ENCODE data around the gene PLEKHM1. TPM values are rescaled to one million over a fixed set of nuclear protein-coding genes. Genes with fewer than 3 reads are reported as not detected.

Gene PLEKHM1
- total and polyA plus RNA-seq, 2 of the 13 experiments (the other 11 are each of a cell fraction or from before 2014, with no cell fraction given): 7.6 to 13.5 TPM

DNA sequence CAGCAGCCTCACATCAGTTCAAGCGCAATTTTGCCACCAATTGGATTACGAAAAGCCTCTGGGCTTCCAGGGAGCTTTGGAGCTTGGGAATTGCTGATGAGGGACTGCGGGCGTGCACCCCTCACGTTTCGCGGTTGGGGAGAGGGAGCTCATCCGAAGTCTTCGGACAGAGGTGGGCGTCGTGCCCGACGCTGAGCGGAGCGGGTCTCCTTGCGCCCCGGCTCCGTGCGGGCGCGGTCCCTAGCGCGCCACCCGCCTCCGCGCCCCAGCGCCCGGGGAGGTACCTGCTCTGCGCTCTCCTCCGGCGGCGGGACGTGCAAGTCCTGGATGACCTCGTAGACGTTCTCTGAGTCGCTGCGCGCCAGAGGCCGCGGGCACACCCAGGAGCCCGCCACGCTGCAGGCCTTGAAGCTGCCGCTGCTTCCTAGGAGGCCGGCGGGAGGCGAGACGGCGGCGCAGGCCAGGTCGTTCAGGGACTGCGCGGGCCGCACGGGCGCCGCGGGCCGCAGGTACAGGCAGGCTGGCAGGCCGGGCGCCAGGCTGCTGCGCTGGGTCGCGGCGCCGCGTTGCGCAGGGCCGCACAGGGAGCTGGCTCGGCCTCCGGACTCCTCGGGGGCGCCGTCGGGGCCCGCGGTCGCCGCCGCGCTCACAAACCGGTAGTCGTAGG lies 61.0 kb downstream of the PLEKHM1 start:
- H3K27ac ChIP-seq (ENCODE audit: extremely low read length, insufficient read depth, low read length): no peak overlapping the region
- no peak for DNase-seq (ENCODE audit: low spot score)
- H3K27me3 ChIP-seq (ENCODE audit: control insufficient read depth in 1 of 2, insufficient read depth in 2 of 2, low read length in 2 of 2): peaks cover 2 to 43% of the 10 kb centered on the region in 2 experiments; a peak in 4 of 5 replicates
- H3K9ac ChIP-seq (ENCODE audit: insufficient read depth, low read depth, low read length): no peak overlapping the region
- H3K36me3 ChIP-seq (replicated peaks in 1 of 2; ENCODE audit: control insufficient read depth in 1 of 2, insufficient read depth in 2 of 2, low read length in 2 of 2): no peaks in the 10 kb centered on the region
- ChIA-PET POLR2A (interaction anchor here (1.6 to 5.8 kb wide), 2 partner anchors 21 to 23 kb away, joined by 3 to 79 read pairs; no protein-coding TSS in a partner anchor), CTCF (ENCODE audit: low intra/inter-chr PET ratio, low total read pairs) (no interaction called here)
- intact Hi-C loops (cut with micrococcal nuclease; ENCODE audit: unreplicated experiment): loop anchor here (5.0 kb wide), 1 partner anchor 377 kb away; the partner anchor contains the start of gene DCAKD
- 7% methylated on average over 30 of the region's 82 CpGs for WGBS (ENCODE audit: low lambda C conversion rate)
- no peak for FAIRE-seq
- peak overlapping the region; percentile 93 for H3K4me2 ChIP-seq (ENCODE audit: low read depth, low read length)
- H4K20me1 ChIP-seq (ENCODE audit: insufficient read depth, low read length): 0 out of 2 replicates have a peak, but pooled peaks cover 4% of the 10 kb centered on the region
- peaks cover 7% of the 10 kb centered on the region for H3K79me2 ChIP-seq (ENCODE audit: insufficient read depth, low read length)
- H3K4me1 ChIP-seq (ENCODE audit: insufficient read depth, low read length): peaks cover 59% of the 10 kb centered on the region
- no peak for ATAC-seq
- H3K9me3 ChIP-seq (ENCODE audit: low read length): no peaks in the 10 kb centered on the region
- in situ Hi-C loops (cut with HindIII; ENCODE audit: extremely low pct_ligation_motif_present, low pct_unique_long_range_greater_than_20kb): no loop called here
- no peak overlapping the region for H2AFZ ChIP-seq (ENCODE audit: low read length)
- peak overlapping the region; percentile 39 to 82 (median 42); a peak in 5 of 6 replicates for H3K4me3 ChIP-seq (replicated peaks in 1 of 3; ENCODE audit: insufficient read depth in 1 of 3, low read depth in 2 of 3, low read length in 3 of 3)
- BruUV-seq (replicated peaks): no TSS peak
- TF ChIP-seq HNRNPUL1 (IDR thresholded peaks at IDR 0.05; ENCODE audit: low read depth, low read length) (no peak), ATF7-NPFF (CRISPR knock-in tag; IDR thresholded peaks at IDR 0.05; ENCODE audit: low read depth) (no peak), ZBTB7A (CRISPR knock-in tag; IDR thresholded peaks at IDR 0.05) (no peak), ZNF549 (CRISPR knock-in tag; IDR thresholded peaks at IDR 0.05) (no peak), ZC3H13 (CRISPR knock-in tag; IDR thresholded peaks at IDR 0.05) (no peak), HOXD1 (CRISPR knock-in tag; IDR thresholded peaks at IDR 0.05) (0 out of 2 replicates have a peak, but pooled peaks have one; percentile 28), RELA (CRISPR knock-in tag; IDR thresholded peaks at IDR 0.05) (no peak), ZNF124 (CRISPR knock-in tag; IDR thresholded peaks at IDR 0.05) (no peak), ZNF703 (CRISPR knock-in tag; IDR thresholded peaks at IDR 0.05; ENCODE audit: borderline replicate concordance) (no peak), ZNF644 (CRISPR knock-in tag; IDR thresholded peaks at IDR 0.05; ENCODE audit: low read depth) (no peak)
- TF ChIP-seq, protein P1, sequence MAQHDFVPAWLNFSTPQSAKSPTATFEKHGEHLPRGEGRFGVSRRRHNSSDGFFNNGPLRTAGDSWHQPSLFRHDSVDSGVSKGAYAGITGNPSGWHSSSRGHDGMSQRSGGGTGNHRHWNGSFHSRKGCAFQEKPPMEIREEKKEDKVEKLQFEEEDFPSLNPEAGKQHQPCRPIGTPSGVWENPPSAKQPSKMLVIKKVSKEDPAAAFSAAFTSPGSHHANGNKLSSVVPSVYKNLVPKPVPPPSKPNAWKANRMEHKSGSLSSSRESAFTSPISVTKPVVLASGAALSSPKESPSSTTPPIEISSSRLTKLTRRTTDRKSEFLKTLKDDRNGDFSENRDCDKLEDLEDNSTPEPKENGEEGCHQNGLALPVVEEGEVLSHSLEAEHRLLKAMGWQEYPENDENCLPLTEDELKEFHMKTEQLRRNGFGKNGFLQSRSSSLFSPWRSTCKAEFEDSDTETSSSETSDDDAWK (CRISPR knock-in tag; IDR thresholded peaks at IDR 0.05): no peak
- TF ChIP-seq, protein P2, sequence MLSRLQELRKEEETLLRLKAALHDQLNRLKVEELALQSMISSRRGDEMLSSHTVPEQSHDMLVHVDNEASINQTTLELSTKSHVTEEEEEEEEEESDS (CRISPR knock-in tag; IDR thresholded peaks at IDR 0.05; ENCODE audit: borderline replicate concordance): no peak
- TF ChIP-seq, protein P3, sequence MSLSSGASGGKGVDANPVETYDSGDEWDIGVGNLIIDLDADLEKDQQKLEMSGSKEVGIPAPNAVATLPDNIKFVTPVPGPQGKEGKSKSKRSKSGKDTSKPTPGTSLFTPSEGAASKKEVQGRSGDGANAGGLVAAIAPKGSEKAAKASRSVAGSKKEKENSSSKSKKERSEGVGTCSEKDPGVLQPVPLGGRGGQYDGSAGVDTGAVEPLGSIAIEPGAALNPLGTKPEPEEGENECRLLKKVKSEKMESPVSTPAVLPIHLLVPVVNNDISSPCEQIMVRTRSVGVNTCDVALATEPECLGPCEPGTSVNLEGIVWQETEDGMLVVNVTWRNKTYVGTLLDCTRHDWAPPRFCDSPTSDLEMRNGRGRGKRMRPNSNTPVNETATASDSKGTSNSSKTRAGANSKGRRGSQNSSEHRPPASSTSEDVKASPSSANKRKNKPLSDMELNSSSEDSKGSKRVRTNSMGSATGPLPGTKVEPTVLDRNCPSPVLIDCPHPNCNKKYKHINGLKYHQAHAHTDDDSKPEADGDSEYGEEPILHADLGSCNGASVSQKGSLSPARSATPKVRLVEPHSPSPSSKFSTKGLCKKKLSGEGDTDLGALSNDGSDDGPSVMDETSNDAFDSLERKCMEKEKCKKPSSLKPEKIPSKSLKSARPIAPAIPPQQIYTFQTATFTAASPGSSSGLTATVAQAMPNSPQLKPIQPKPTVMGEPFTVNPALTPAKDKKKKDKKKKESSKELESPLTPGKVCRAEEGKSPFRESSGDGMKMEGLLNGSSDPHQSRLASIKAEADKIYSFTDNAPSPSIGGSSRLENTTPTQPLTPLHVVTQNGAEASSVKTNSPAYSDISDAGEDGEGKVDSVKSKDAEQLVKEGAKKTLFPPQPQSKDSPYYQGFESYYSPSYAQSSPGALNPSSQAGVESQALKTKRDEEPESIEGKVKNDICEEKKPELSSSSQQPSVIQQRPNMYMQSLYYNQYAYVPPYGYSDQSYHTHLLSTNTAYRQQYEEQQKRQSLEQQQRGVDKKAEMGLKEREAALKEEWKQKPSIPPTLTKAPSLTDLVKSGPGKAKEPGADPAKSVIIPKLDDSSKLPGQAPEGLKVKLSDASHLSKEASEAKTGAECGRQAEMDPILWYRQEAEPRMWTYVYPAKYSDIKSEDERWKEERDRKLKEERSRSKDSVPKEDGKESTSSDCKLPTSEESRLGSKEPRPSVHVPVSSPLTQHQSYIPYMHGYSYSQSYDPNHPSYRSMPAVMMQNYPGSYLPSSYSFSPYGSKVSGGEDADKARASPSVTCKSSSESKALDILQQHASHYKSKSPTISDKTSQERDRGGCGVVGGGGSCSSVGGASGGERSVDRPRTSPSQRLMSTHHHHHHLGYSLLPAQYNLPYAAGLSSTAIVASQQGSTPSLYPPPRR (CRISPR knock-in tag; IDR thresholded peaks at IDR 0.05; ENCODE audit: borderline replicate concordance): no peak
- TF ChIP-seq, protein P4, sequence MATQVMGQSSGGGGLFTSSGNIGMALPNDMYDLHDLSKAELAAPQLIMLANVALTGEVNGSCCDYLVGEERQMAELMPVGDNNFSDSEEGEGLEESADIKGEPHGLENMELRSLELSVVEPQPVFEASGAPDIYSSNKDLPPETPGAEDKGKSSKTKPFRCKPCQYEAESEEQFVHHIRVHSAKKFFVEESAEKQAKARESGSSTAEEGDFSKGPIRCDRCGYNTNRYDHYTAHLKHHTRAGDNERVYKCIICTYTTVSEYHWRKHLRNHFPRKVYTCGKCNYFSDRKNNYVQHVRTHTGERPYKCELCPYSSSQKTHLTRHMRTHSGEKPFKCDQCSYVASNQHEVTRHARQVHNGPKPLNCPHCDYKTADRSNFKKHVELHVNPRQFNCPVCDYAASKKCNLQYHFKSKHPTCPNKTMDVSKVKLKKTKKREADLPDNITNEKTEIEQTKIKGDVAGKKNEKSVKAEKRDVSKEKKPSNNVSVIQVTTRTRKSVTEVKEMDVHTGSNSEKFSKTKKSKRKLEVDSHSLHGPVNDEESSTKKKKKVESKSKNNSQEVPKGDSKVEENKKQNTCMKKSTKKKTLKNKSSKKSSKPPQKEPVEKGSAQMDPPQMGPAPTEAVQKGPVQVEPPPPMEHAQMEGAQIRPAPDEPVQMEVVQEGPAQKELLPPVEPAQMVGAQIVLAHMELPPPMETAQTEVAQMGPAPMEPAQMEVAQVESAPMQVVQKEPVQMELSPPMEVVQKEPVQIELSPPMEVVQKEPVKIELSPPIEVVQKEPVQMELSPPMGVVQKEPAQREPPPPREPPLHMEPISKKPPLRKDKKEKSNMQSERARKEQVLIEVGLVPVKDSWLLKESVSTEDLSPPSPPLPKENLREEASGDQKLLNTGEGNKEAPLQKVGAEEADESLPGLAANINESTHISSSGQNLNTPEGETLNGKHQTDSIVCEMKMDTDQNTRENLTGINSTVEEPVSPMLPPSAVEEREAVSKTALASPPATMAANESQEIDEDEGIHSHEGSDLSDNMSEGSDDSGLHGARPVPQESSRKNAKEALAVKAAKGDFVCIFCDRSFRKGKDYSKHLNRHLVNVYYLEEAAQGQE (IDR thresholded peaks at IDR 0.05; ENCODE audit: borderline replicate concordance in 1 of 2, low read depth in 1 of 2, low read length in 2 of 2): no peak
